Left cardiac atrium (tissue), 2 donors: ENCODE results near the gene USP2. TPM values are rescaled to one million over a fixed set of nuclear protein-coding genes. Genes with fewer than 3 reads are reported as not detected.

Source experiments
- microRNA-seq, 2 donors: library from miRNA; unstranded; fragments of <30 nt; microRNA quantifications; one replicate each; pipeline ENCODE4 v1.2.0, GENCODE V29; 2020
- total RNA-seq, 2 donors: library from RNA; stranded (reverse); fragmentation: NEBNext Ultra II Directional; extraction: Animal tissue kit (Norgen Biotek cat#: 25700); gene quantifications; one replicate each; pipeline ENCODE4 v1.2.1, GENCODE V29; 2021
- donor health status: DM: no; HTN: yes; CAD: no; lungs with severe emphysema.
- donor health status: DM: yes; HTN: yes; CAD: no.

The USP2 gene
- total RNA-seq, 2 donors from 2014 or later, result 65.8 to 68.8 TPM

Small RNAs within 50 kb of the gene (microRNA-seq; reads per million reads assigned to microRNA genes)
- gene MIR6756, result 0.40 to 0.54 reads per million in 2 donors

Other genes starting within 250 kb of the USP2 start
- 1 to 10 TPM in 1 of 2 donors, under 1 TPM in 1; 0.68 to 1.8 TPM for gene ABCG4, start 232.6 kb downstream of the USP2 start, total RNA-seq
- gene NLRX1, start 213.0 kb downstream of the USP2 start, total RNA-seq, result 10 to 100 TPM; 14.8 to 18.3 TPM
- gene NHERF4, start 196.2 kb downstream of the USP2 start, total RNA-seq, result 1 to 10 TPM in 1 of 2 donors, under 1 TPM in 1; 0.84 to 3.2 TPM
- 10 to 100 TPM; 11.1 to 13.8 TPM for gene CBL, start 175.4 kb downstream of the USP2 start, total RNA-seq
- 100 to 1,000 TPM; 144 to 230 TPM for gene MCAM, start 64.6 kb downstream of the USP2 start, total RNA-seq
- 10 to 100 TPM; 13.2 to 14.1 TPM for gene RNF26, start 47.2 kb downstream of the USP2 start, total RNA-seq
- 10 to 100 TPM; 25.1 to 39.9 TPM for gene C1QTNF5, start 40.8 kb downstream of the USP2 start, total RNA-seq
- not detected for gene MFRP, start 35.0 kb downstream of the USP2 start, total RNA-seq
- 1 to 10 TPM; 6.1 to 7.0 TPM for gene THY1, start 41.5 kb upstream of the USP2 start, total RNA-seq